BLaER1 (cell line): Measurements from ENCODE around the gene KIT.
A peak's percentile ranks its signal among the peaks of the same experiment; 100 is the strongest.
"Not testable (repeated sequence)": the region's sequence is repeated elsewhere in the genome, so short reads cannot be mapped to it uniquely, and the experiment has no call there.

ENCODE experiments used
- H3K27ac ChIP-seq: shearing (Covaris generic); formaldehyde crosslinking; 2 replicates; pipeline ENCODE4 v1.8.1; 2022
- H3K27me3 ChIP-seq: shearing (Covaris generic); formaldehyde crosslinking; 2 replicates; pipeline ENCODE4 v1.8.1; 2022
- H3K36me3 ChIP-seq: shearing (Covaris generic); formaldehyde crosslinking; 2 replicates; pipeline ENCODE4 v1.8.1; 2022
- H3K4me1 ChIP-seq: shearing (Covaris generic); formaldehyde crosslinking; 2 replicates; pipeline ENCODE4 v1.8.1; 2022
- H3K4me2 ChIP-seq: shearing (Covaris generic); formaldehyde crosslinking; 2 replicates; pipeline ENCODE4 v1.8.1; 2022
- H3K4me3 ChIP-seq: shearing (Covaris generic); formaldehyde crosslinking; 2 replicates; pipeline ENCODE4 v1.8.1; 2022
- H3K9ac ChIP-seq: shearing (Covaris generic); formaldehyde crosslinking; 2 replicates; pipeline ENCODE4 v1.8.1; 2022
- H3K9me3 ChIP-seq: shearing (Covaris generic); formaldehyde crosslinking; 2 replicates; pipeline ENCODE4 v1.8.1; 2022
- H4K20me1 ChIP-seq: shearing (Covaris generic); formaldehyde crosslinking; 2 replicates; pipeline ENCODE4 v1.8.1; 2022
- Cebpa-rat ChIP-seq: shearing (Covaris generic); IDR thresholded peaks from 2 replicates; pipeline ENCODE4 v1.8.1; 2022

Gene KIT

GRCh38 chr4:54657551-54658251 is at the start of gene KIT:
KIT (plus strand) TSS chr4:54657957; CDS start chr4:54658015, 58 bp downstream.
- Histone ChIP-seq H3K27me3 (peaks cover 62% of the 10 kb centered on the region), H3K4me1 (peaks cover 22% of the 10 kb centered on the region), H3K27ac (no peak within 1 kb of the TSS), H3K9me3 (no peaks in the 10 kb centered on the region), H3K4me3 (peak within 1 kb of the TSS; percentile 73), H3K4me2 (peak within 1 kb of the TSS; percentile 95), H4K20me1 (peaks cover 10% of the 10 kb centered on the region; the same call in 1 of the 2 replicates), H3K36me3 (no peaks in the 10 kb centered on the region), H3K9ac (peak within 1 kb of the TSS; percentile 72)
- TF ChIP-seq Cebpa-rat: no peak

GRCh38 chr4:54609310-54609709 is 48.4 kb upstream of the KIT start:
- Histone ChIP-seq H3K4me2 (no peak overlapping the region), H3K4me3 (no peak overlapping the region)

GRCh38 chr4:54614149-54614548 is 43.6 kb upstream of the KIT start:
- H3K27me3 ChIP-seq: no peaks in the 10 kb centered on the region
- no peak overlapping the region for H3K9ac ChIP-seq
- no peak overlapping the region for H3K4me3 ChIP-seq
- no peak overlapping the region for H3K4me2 ChIP-seq
- H3K4me1 ChIP-seq: no peaks in the 10 kb centered on the region
- no peaks in the 10 kb centered on the region for H3K9me3 ChIP-seq
- H3K36me3 ChIP-seq: no peaks in the 10 kb centered on the region
- no peaks in the 10 kb centered on the region for H4K20me1 ChIP-seq
- TF ChIP-seq Cebpa-rat: peak; percentile 71
- H3K27ac ChIP-seq: no peak overlapping the region

More at GRCh38 chr4:54609310-54609709, 48.4 kb upstream of the KIT start:
- no peaks in the 10 kb centered on the region for H3K27me3 ChIP-seq
- no peak overlapping the region for H3K9ac ChIP-seq
- TF ChIP-seq Cebpa-rat: no peak
- H4K20me1 ChIP-seq: no peaks in the 10 kb centered on the region
- no peaks in the 10 kb centered on the region for H3K9me3 ChIP-seq
- no peaks in the 10 kb centered on the region for H3K4me1 ChIP-seq
- H3K36me3 ChIP-seq: no peaks in the 10 kb centered on the region
- no peak overlapping the region for H3K27ac ChIP-seq

GRCh38 chr4:54620773-54621172 is 37.0 kb upstream of the KIT start:
- no peaks in the 10 kb centered on the region for H4K20me1 ChIP-seq
- H3K4me3 ChIP-seq: no peak overlapping the region
- H3K27me3 ChIP-seq: no peaks in the 10 kb centered on the region
- H3K4me1 ChIP-seq: no peaks in the 10 kb centered on the region
- no peak for TF ChIP-seq Cebpa-rat
- H3K36me3 ChIP-seq: no peaks in the 10 kb centered on the region
- H3K4me2 ChIP-seq: no peak overlapping the region
- no peak overlapping the region for H3K27ac ChIP-seq
- no peak overlapping the region for H3K9ac ChIP-seq
- no peaks in the 10 kb centered on the region for H3K9me3 ChIP-seq

GRCh38 chr4:54625391-54625790 is 32.4 kb upstream of the KIT start:
- H3K27ac ChIP-seq: no peak overlapping the region
- H3K4me2 ChIP-seq: no peak overlapping the region
- no peak overlapping the region for H3K4me3 ChIP-seq
- H3K36me3 ChIP-seq: no peaks in the 10 kb centered on the region
- no peaks in the 10 kb centered on the region for H4K20me1 ChIP-seq
- H3K27me3 ChIP-seq: no peaks in the 10 kb centered on the region
- H3K4me1 ChIP-seq: no peaks in the 10 kb centered on the region
- H3K9ac ChIP-seq: no peak overlapping the region
- no peak for TF ChIP-seq Cebpa-rat
- no peaks in the 10 kb centered on the region for H3K9me3 ChIP-seq

- Histone ChIP-seq H3K27me3 (no peaks in the 10 kb centered on the region), H3K4me2 (no peak overlapping the region), H3K9ac (no peak overlapping the region), H3K27ac (no peak overlapping the region), H3K4me3 (no peak overlapping the region), H3K9me3 (no peaks in the 10 kb centered on the region), H3K4me1 (no peaks in the 10 kb centered on the region), H4K20me1 (no peaks in the 10 kb centered on the region), H3K36me3 (no peaks in the 10 kb centered on the region)
- TF ChIP-seq Cebpa-rat: no peak
Observed at GRCh38 chr4:54626113-54626512, 31.6 kb upstream of the KIT start.

- no peak overlapping the region for H3K27ac ChIP-seq
- no peak overlapping the region for H3K4me2 ChIP-seq
- no peak overlapping the region for H3K9ac ChIP-seq
- H3K9me3 ChIP-seq: peaks cover 7% of the 10 kb centered on the region
- H3K4me1 ChIP-seq: no peaks in the 10 kb centered on the region
- no peaks in the 10 kb centered on the region for H3K27me3 ChIP-seq
- no peaks in the 10 kb centered on the region for H3K36me3 ChIP-seq
- no peaks in the 10 kb centered on the region for H4K20me1 ChIP-seq
- H3K4me3 ChIP-seq: no peak overlapping the region
- no peak for TF ChIP-seq Cebpa-rat
Observed at GRCh38 chr4:54632537-54632936, 25.2 kb upstream of the KIT start.

- H4K20me1 ChIP-seq, H3K9me3 ChIP-seq, H3K9ac ChIP-seq, H3K36me3 ChIP-seq, H3K27me3 ChIP-seq, H3K4me2 ChIP-seq, H3K27ac ChIP-seq, H3K4me3 ChIP-seq, H3K4me1 ChIP-seq: not testable (repeated sequence)
Observed at GRCh38 chr4:54633102-54633740, 24.5 kb upstream of the KIT start.

- Histone ChIP-seq H3K4me2 (no peak overlapping the region), H4K20me1 (no peaks in the 10 kb centered on the region), H3K27ac (no peak overlapping the region), H3K36me3 (no peaks in the 10 kb centered on the region), H3K4me1 (no peaks in the 10 kb centered on the region), H3K4me3 (no peak overlapping the region), H3K9ac (no peak overlapping the region), H3K9me3 (peaks cover 7% of the 10 kb centered on the region), H3K27me3 (no peaks in the 10 kb centered on the region)
- no peak for TF ChIP-seq Cebpa-rat
Observed at GRCh38 chr4:54635318-54635717, 22.4 kb upstream of the KIT start.

- H3K4me3 ChIP-seq: no peak overlapping the region
- TF ChIP-seq Cebpa-rat: no peak
- no peaks in the 10 kb centered on the region for H3K27me3 ChIP-seq
- H3K4me2 ChIP-seq: no peak overlapping the region
- no peaks in the 10 kb centered on the region for H3K36me3 ChIP-seq
- no peaks in the 10 kb centered on the region for H3K4me1 ChIP-seq
- H4K20me1 ChIP-seq: no peaks in the 10 kb centered on the region
- no peak overlapping the region for H3K9ac ChIP-seq
- peaks cover 5% of the 10 kb centered on the region for H3K9me3 ChIP-seq
- H3K27ac ChIP-seq: no peak overlapping the region
Observed at GRCh38 chr4:54637325-54637724, 20.4 kb upstream of the KIT start.

- H3K4me3 ChIP-seq, H3K27ac ChIP-seq, H3K9me3 ChIP-seq, H3K4me2 ChIP-seq, H4K20me1 ChIP-seq, H3K27me3 ChIP-seq, H3K4me1 ChIP-seq, H3K36me3 ChIP-seq, H3K9ac ChIP-seq: not testable (repeated sequence)
Observed at GRCh38 chr4:54641101-54641500, 16.7 kb upstream of the KIT start.
